Muscle layer of colon (tissue), 2 donors: ENCODE measurements around the gene TMEM258.
A peak's percentile ranks its signal among the peaks of the same experiment; 100 is the strongest.

Source experiments
- H3K27ac ChIP-seq: one replicate; pipeline ENCODE4 v1.7.0; 2013; ENCODE audit warnings: low read depth, mild to moderate bottlenecking, low read length, moderate library complexity
- H3K27me3 ChIP-seq, 2 donors: one replicate each; pipeline ENCODE4 v1.7.0; 2013; ENCODE audit warnings: low read length in 2 of 2, mild to moderate bottlenecking in 2 of 2; ENCODE audit not compliant: insufficient read depth in 2 of 2, control insufficient read depth in 1 of 2
- H3K36me3 ChIP-seq: one replicate; pipeline ENCODE4 v1.7.0; 2013; ENCODE audit warnings: mild to moderate bottlenecking, low read length; ENCODE audit not compliant: insufficient read depth
- H3K4me1 ChIP-seq: one replicate; pipeline ENCODE4 v1.7.0; 2013; ENCODE audit warnings: mild to moderate bottlenecking, low read length; ENCODE audit not compliant: insufficient read depth
- H3K4me3 ChIP-seq, 2 donors: one replicate each; pipeline ENCODE4 v1.7.0; 2013; ENCODE audit warnings: low read length in 2 of 2, low read depth in 1 of 2, mild to moderate bottlenecking in 1 of 2, moderate library complexity in 1 of 2
- H3K9ac ChIP-seq: one replicate; pipeline ENCODE4 v1.7.0; 2013; ENCODE audit warnings: low read length
- H3K9me3 ChIP-seq: one replicate; pipeline ENCODE4 v1.7.0; 2013; ENCODE audit warnings: mild to moderate bottlenecking, low read length
- donor health status: abdominal sarcoma.
- donor health status: Adenocarcinoma of cecum.

The TMEM258 gene

GRCh38 chr11:61803889-61804647 lies 11.7 kb upstream of the TMEM258 start:
- H3K4me1 ChIP-seq, result no peaks in the 10 kb centered on the region
- no peak overlapping the region for H3K9ac ChIP-seq
- H3K27ac ChIP-seq, result no peak overlapping the region
- H3K27me3 ChIP-seq, result no peaks in the 10 kb centered on the region
- no peaks in the 10 kb centered on the region for H3K9me3 ChIP-seq
- no peak overlapping the region for H3K4me3 ChIP-seq
- peaks cover 21% of the 10 kb centered on the region for H3K36me3 ChIP-seq

GRCh38 chr11:61802605-61803004 lies 10.2 kb upstream of the TMEM258 start:
- Histone ChIP-seq H3K9ac (no peak overlapping the region), H3K27ac (no peak overlapping the region), H3K4me1 (peaks cover 3% of the 10 kb centered on the region), H3K4me3 (no peak overlapping the region), H3K27me3 (no peaks in the 10 kb centered on the region), H3K36me3 (peaks cover 21% of the 10 kb centered on the region), H3K9me3 (no peaks in the 10 kb centered on the region)

DNA sequence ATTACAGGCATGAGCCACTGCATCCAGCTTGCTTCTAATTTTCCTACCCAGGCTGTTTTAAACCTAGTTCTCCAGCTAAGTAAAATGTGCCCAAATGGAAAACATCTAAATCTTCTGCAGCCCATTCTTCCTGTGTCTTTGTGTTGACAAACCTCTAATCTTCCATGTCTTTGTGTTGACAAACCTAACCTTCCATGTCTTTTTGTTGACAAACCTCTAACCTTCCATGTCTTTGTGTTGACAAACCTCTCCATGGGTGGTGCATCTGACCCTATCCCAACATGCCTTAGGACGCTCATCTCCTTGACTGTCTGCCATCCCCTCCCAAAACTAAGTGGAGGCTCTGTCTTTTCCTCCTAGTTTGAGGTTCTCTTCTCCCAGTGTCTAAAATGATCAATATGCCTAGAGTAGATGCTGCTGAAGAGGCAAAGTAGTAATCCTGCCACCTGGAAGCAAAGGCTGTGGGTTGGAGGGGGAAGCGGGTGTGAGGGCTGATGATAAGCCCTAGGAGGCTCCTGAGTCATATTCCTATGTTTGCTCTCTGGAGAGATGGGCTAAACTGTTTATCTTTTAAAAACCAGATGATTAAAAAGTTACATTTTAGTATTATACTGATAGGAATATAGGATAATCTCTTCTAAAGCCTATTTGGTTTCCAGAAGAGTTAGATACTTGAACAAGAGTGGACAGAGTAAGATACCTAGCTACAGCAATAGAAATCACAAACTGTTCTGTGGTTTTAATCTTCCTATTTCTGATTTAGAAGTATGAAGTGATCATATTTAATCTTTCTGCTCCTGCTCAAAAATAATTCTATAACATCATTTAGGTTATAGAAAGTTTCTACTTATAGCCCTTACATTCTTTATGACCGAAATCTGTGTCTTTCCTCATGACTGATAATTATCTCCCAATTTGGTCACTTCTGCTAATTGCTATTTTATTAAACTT lies 8.2 kb upstream of the TMEM258 start:
- Histone ChIP-seq H3K9me3 (no peaks in the 10 kb centered on the region), H3K27ac (no peak overlapping the region), H3K9ac (no peak overlapping the region), H3K27me3 (no peaks in the 10 kb centered on the region), H3K4me3 (no peak overlapping the region), H3K4me1 (peaks cover 9% of the 10 kb centered on the region), H3K36me3 (peaks cover 18% of the 10 kb centered on the region)

GRCh38 chr11:61799665-61800284 lies 7.4 kb upstream of the TMEM258 start:
- no peak overlapping the region for H3K4me3 ChIP-seq
- H3K9ac ChIP-seq, result no peak overlapping the region
- H3K27me3 ChIP-seq, result no peaks in the 10 kb centered on the region
- H3K36me3 ChIP-seq, result peaks cover 16% of the 10 kb centered on the region
- H3K4me1 ChIP-seq, result peaks cover 9% of the 10 kb centered on the region
- no peaks in the 10 kb centered on the region for H3K9me3 ChIP-seq
- no peak overlapping the region for H3K27ac ChIP-seq

DNA sequence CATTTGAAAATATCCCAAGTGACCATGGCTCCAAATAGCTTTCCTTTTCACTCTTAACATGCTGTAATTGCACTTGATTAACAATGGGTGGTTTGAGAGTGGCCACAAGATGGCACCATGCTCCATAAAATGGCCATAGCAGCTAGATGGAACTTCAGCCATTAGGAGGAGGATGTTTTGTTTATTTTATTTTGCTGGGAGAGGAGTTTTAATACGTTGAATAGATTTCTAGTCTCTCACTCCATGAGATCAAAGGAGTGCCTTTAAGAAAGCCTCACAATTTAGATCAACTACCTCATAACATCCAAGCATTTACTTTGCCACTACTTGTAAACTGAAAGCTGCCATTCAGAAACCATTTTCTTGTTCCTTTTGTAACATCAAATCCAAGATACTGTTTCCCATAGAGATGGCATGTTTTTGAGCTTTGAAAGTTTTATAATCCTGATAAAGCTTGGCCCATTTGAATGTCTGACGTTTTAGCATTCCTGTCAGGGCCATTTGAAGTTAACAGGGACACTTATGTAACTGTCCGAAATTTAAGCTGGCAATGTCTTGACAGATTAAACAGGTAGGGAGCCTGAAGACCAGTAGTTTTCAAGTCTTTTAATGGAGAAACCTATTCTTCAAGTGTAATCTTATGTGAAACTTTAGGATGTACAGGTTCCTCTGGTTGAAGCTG lies 5.0 kb upstream of the TMEM258 start:
- peak overlapping the region; percentile 19 for H3K27ac ChIP-seq
- H3K9me3 ChIP-seq, result no peaks in the 10 kb centered on the region
- peak overlapping the region; percentile 16 for H3K9ac ChIP-seq
- H3K4me1 ChIP-seq, result peaks cover 17% of the 10 kb centered on the region
- no peaks in the 10 kb centered on the region for H3K27me3 ChIP-seq
- H3K4me3 ChIP-seq, result peak overlapping the region in 1 of 2 donors; percentile 20
- peaks cover 4% of the 10 kb centered on the region for H3K36me3 ChIP-seq

GRCh38 chr11:61795876-61796526 lies 3.6 kb upstream of the TMEM258 start:
- Histone ChIP-seq H3K4me3 (no peak overlapping the region), H3K4me1 (peaks cover 25% of the 10 kb centered on the region), H3K9ac (no peak overlapping the region), H3K9me3 (no peaks in the 10 kb centered on the region), H3K27ac (no peak overlapping the region), H3K27me3 (no peaks in the 10 kb centered on the region), H3K36me3 (peaks cover 4% of the 10 kb centered on the region)

DNA sequence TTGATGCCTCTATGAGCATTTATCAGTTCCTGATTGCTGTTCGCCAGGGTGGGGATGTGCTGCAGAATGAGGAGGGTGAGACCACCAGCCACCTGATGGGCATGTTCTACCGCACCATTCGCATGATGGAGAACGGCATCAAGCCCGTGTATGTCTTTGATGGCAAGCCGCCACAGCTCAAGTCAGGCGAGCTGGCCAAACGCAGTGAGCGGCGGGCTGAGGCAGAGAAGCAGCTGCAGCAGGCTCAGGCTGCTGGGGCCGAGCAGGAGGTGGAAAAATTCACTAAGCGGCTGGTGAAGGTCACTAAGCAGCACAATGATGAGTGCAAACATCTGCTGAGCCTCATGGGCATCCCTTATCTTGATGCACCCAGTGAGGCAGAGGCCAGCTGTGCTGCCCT lies 3.1 kb upstream of the TMEM258 start:
- Histone ChIP-seq H3K9ac (no peak overlapping the region), H3K27me3 (no peaks in the 10 kb centered on the region), H3K36me3 (peaks cover 5% of the 10 kb centered on the region), H3K4me1 (peaks cover 25% of the 10 kb centered on the region), H3K9me3 (no peaks in the 10 kb centered on the region), H3K27ac (no peak overlapping the region), H3K4me3 (no peak overlapping the region)

GRCh38 chr11:61794579-61794978 lies 2.2 kb upstream of the TMEM258 start:
- no peak overlapping the region for H3K27ac ChIP-seq
- no peak overlapping the region for H3K9ac ChIP-seq
- H3K27me3 ChIP-seq, result no peaks in the 10 kb centered on the region
- H3K9me3 ChIP-seq, result no peaks in the 10 kb centered on the region
- H3K4me3 ChIP-seq, result no peak overlapping the region
- H3K36me3 ChIP-seq, result peaks cover 14% of the 10 kb centered on the region
- peaks cover 29% of the 10 kb centered on the region for H3K4me1 ChIP-seq

GRCh38 chr11:61793829-61794204 lies 1.4 kb upstream of the TMEM258 start:
- Histone ChIP-seq H3K4me3 (peak overlapping the region in 1 of 2 donors; percentile 98), H3K9ac (no peak overlapping the region)

GRCh38 chr11:61793083-61793828 lies 857 bp upstream of the TMEM258 start:
- peaks cover 26% of the 10 kb centered on the region for H3K36me3 ChIP-seq
- H3K9me3 ChIP-seq, result no peaks in the 10 kb centered on the region
- H3K9ac ChIP-seq, result peak overlapping the region; percentile 99
- peak overlapping the region; percentile 97 for H3K27ac ChIP-seq
- H3K4me1 ChIP-seq, result peaks cover 29% of the 10 kb centered on the region
- H3K4me3 ChIP-seq, result peak overlapping the region; percentile 60 to 98
- H3K27me3 ChIP-seq, result no peaks in the 10 kb centered on the region

More at GRCh38 chr11:61793829-61794204, 1.4 kb upstream of the TMEM258 start:
- Histone ChIP-seq H3K4me1 (peaks cover 29% of the 10 kb centered on the region), H3K27ac (no peak overlapping the region), H3K36me3 (peaks cover 22% of the 10 kb centered on the region), H3K27me3 (no peaks in the 10 kb centered on the region), H3K9me3 (no peaks in the 10 kb centered on the region)
